ENCODE measurements around the gene GBE1.
A peak's percentile ranks its signal among the peaks of the same experiment; 100 is the strongest.
"Not testable (repeated sequence)": the region's sequence is repeated elsewhere in the genome, so short reads cannot be mapped to it uniquely, and the experiment has no call there.

The GBE1 gene

DNA sequence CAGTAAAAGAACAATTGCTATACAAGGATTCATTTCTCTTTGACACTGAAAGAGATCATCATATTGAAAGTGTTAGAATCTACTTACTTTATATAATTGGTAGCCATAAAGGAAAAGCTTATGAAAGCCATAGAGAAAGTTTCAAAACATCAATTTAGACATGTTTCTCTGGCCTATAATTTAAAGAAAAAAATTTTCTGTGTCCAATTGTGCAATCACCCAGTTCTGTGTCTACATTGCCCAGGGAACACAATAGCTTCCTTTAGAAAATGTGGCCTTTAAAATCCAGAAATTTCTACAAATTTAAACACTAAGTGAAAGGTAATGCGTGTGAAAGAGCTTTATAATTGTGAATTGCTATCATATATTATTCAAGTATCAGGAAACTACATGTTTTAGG, 259.2 kb downstream of the GBE1 start:
- no peak overlapping the region for H3K4me3 ChIP-seq (ENCODE audit: low read depth, low read length)
- TF ChIP-seq, protein P1, sequence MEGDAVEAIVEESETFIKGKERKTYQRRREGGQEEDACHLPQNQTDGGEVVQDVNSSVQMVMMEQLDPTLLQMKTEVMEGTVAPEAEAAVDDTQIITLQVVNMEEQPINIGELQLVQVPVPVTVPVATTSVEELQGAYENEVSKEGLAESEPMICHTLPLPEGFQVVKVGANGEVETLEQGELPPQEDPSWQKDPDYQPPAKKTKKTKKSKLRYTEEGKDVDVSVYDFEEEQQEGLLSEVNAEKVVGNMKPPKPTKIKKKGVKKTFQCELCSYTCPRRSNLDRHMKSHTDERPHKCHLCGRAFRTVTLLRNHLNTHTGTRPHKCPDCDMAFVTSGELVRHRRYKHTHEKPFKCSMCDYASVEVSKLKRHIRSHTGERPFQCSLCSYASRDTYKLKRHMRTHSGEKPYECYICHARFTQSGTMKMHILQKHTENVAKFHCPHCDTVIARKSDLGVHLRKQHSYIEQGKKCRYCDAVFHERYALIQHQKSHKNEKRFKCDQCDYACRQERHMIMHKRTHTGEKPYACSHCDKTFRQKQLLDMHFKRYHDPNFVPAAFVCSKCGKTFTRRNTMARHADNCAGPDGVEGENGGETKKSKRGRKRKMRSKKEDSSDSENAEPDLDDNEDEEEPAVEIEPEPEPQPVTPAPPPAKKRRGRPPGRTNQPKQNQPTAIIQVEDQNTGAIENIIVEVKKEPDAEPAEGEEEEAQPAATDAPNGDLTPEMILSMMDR (IDR thresholded peaks at IDR 0.05; ENCODE audit: low read depth, low read length, missing control alignments): no peak
- DNase-seq (ENCODE audit: low read depth): no peak

DNA sequence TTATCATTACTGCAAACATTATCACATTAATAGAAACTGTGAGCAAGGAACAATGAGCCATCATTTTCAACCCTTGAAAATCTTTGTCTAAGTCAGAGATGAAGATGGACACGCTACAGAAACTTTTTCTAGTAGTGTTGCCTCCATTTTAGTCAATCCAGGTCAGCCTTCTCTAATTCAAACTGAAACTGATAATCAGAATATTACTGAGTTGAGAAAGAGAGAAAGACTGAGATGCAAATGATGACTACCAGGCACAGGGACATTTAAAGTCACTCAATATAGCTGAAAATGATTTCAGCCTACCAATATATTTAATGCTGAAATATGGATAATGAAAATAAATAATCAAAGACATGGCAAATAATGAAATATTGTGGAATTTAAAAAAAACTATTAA, 261.4 kb downstream of the GBE1 start:
- TF ChIP-seq, protein P1 (IDR thresholded peaks at IDR 0.05; ENCODE audit: low read depth, low read length, missing control alignments): no peak
- no peak overlapping the region for H3K4me3 ChIP-seq (ENCODE audit: low read depth, low read length)
- no peak for DNase-seq (ENCODE audit: low read depth)

DNA sequence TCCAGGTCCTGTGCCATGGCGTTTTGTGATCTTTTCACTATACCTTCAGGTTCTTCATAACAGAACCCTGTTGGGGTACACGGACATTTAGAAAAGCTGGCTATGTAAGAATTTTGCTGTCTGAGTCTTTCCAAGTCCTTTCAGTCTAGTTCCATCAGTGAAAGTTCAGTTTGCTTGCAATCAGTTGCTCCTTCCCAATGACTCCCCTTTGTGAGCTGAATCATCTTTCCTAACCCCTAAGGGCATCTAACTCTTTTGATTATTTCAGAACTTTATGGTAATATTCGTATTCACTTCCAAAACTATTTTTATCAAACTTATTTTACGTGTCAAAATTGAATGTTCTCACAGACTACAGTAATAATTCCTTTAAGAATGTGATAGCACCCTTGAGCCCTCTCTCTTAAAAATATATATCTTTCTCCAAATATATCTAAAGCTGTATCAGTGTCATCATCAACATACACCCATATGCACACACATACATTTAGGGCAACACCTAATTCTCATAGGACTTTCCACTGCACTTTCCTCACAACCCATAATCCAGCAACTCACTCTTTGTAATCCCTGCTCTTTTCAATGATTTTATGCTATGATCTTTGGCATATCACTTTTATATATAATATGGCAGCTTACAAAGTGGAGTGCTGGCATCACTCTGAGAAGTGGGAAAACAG, 263.7 kb downstream of the GBE1 start:
- no peak for DNase-seq (ENCODE audit: low read depth)
- H3K4me3 ChIP-seq (ENCODE audit: low read depth, low read length): no peak overlapping the region
- TF ChIP-seq, protein P1 (IDR thresholded peaks at IDR 0.05; ENCODE audit: low read depth, low read length, missing control alignments): no peak

DNA sequence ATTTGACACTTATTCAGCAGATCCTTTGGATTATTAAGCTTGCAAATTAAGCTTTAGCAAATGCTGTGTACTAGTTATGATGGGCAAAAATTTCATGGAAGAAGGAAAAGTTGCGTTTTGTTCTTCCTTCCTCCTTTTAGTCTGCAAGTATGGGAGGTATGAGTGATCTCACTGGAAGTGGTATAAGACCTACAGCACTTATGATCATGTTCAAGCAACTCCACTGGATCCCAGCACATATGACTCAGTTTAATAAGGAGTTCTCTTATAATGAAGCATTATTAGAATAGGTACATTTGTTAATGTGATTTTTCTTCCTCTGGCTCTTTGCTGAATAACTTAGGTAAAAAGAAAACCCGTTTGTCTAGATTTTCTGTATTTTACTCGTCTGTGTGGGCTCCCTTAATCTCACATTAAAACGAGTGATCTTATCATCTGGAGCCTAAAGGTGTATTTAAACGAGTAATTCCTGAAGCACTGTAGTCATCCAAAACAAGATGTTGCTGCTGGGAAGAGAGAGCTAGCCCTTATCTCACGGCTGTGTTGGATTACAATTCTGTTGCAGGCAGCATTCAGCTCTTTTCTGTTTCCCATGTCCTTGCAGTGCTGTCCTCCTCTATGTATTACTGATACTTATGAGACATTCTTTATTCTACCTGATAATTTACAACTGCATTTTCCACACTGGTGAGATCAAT, 264.9 kb downstream of the GBE1 start:
- TF ChIP-seq, protein P1 (IDR thresholded peaks at IDR 0.05; ENCODE audit: low read depth, low read length, missing control alignments): no peak
- no peak for DNase-seq (ENCODE audit: low read depth)
- H3K4me3 ChIP-seq (ENCODE audit: low read depth, low read length): no peak overlapping the region

DNA sequence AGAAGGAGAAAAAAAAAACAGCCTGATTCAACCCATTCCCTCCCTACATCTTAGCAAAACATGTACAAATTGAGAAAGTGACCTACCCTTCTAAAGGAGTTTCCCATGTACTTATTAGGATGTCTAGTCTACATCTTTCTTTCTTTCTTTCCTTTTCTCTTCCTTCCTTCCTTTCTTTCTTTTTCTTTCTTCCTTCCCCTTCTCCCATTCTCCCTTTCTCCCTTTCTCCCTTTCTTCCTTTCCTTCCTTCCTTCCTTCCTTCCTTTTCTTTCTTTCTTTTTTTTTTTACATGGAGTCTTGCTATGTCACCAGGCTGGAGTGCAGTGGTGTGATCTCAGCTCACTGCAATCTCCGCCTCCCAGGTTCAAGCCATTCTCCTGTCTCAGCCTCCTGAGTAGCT, 269.0 kb downstream of the GBE1 start:
- DNase-seq (ENCODE audit: low read depth); H3K4me3 ChIP-seq (ENCODE audit: low read depth, low read length): not testable (repeated sequence)

DNA sequence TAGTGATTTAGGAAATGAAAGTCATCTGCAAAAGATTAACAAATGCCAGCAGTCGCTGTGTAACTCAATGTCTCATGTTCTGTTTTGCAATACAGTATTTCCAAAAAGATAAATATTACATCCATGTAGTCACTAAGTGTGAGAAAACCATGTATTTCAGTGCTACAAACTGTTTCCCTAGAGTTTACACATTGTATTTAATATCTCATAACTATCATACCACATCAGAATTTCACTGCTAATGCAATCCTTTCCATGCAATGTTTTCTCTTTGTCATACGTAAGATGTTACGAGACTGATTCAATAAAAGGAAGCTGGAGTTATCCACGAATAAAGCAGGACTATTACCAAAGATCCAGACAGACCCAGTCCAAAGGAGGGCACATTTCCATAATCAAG, 269.4 kb downstream of the GBE1 start:
- TF ChIP-seq, protein P1 (IDR thresholded peaks at IDR 0.05; ENCODE audit: low read depth, low read length, missing control alignments): no peak
- DNase-seq (ENCODE audit: low read depth): no peak
- H3K4me3 ChIP-seq (ENCODE audit: low read depth, low read length): no peak overlapping the region

DNA sequence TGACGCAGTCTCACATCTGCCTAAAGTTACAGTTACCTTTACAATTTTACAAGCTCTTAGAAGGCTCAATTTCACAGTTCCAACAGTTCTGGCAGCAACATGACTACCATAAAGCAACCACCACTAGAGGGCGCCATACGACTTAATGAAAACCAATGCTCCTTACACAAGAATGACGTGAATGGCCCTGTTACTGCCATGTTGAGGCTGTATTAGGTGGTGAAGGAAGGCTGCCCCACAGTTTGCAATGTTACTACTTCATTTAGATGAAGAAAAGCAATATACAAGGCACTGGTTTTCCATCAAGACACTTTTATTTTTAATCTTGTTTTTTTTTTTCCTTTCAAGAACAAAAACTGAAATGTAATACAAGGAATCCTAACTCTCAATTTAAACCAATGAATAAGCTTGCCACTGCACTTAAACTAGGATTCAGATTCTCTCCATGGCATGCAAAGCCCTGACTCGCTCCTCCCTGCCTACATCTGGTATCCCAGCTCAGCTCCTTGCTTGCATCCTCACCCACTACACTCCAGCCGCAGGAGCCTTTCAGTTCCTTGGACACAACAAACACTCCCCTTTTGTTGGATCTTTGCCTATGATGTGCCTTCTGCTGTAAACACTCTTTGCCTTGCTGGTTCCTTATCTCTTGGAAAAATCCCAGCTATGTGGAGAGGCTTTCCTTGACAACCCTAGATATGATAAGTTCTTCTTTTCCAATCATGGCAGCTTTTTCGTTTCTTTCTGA, 270.7 kb downstream of the GBE1 start:
- DNase-seq (ENCODE audit: low read depth): peak; percentile 74
- no peak overlapping the region for H3K4me3 ChIP-seq (ENCODE audit: low read depth, low read length)
- TF ChIP-seq, protein P1 (IDR thresholded peaks at IDR 0.05; ENCODE audit: low read depth, low read length, missing control alignments): peak; percentile 80

All from GM12864 (cell line).